Hippocampal formation (tissue), 2 donors: ENCODE measurements around the gene IL27RA.
A peak's percentile ranks its signal among the peaks of the same experiment; 100 is the strongest.

Experiments used
- DNase-seq, 2 donors: peaks; one replicate each; lab custom pipeline; 2025; lab: John Stamatoyannopoulos, UW

Gene IL27RA

GRCh38 chr19:14085309-14085995 is 53.9 kb downstream of the IL27RA start, which contains the start of gene C19orf67:
TSS of gene C19orf67 (minus strand) at chr19:14085783. CDS start at chr19:14085627, 156 bp downstream.
- DNase-seq, result no peak

GRCh38 chr19:14086098-14086497 is 54.5 kb downstream of the IL27RA start:
- DNase-seq, result no peak

- no peak for DNase-seq
These were observed 57.3 kb downstream of the IL27RA start for GRCh38 chr19:14088634-14089411.

GRCh38 chr19:14089412-14089661 is 57.8 kb downstream of the IL27RA start:
- DNase-seq, result no peak

DNA sequence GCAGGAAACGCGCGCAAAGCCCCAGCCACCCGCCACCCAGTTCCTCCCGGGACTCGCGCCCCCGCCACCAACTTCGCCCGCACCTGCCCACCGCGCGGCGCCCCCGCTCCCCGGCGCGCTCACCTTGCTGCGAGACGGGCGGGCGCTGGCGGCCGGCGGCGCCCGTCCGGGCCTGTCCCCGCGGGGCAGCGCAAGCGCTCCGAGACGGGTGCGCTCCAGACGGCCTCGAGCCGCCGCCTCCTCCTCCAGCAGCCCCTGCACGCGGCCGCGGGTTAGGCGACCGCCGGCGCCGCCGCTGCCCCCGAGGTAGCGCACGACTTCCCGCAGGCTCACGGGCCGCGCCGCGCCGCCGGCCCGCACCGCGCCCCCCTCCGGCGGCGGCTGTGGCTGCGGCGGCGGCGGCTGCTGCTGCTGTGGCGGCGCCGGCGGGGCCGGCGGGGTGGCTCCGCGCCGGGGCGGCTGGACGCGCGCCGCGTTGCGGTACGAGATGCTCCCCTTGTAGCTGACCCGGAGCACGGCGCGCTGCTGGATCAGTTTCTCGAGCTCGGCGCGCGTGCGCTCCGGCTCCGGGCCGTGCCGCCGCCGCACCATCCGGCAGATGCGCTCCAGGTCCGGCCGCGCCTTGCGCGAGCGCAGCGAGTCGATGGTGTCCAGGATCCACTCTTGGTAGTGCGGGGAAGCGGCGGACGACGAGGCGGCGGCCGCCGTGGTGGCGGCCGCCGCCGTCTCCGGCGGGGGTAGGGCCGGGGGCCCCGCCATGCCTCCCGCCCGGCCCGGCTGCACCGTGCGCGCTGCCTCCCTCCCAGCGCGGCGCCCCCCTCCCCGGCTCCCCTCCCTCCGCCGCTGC is 58.3 kb downstream of the IL27RA start:
- DNase-seq, result no peak

GRCh38 chr19:14090509-14091080 is 59.0 kb downstream of the IL27RA start, which contains the start of gene SAMD1:
TSS of gene SAMD1 (minus strand) at chr19:14090751.
- peak; percentile 84 to 91 for DNase-seq

GRCh38 chr19:14091081-14091812 is 59.7 kb downstream of the IL27RA start:
- DNase-seq, result no peak

DNA sequence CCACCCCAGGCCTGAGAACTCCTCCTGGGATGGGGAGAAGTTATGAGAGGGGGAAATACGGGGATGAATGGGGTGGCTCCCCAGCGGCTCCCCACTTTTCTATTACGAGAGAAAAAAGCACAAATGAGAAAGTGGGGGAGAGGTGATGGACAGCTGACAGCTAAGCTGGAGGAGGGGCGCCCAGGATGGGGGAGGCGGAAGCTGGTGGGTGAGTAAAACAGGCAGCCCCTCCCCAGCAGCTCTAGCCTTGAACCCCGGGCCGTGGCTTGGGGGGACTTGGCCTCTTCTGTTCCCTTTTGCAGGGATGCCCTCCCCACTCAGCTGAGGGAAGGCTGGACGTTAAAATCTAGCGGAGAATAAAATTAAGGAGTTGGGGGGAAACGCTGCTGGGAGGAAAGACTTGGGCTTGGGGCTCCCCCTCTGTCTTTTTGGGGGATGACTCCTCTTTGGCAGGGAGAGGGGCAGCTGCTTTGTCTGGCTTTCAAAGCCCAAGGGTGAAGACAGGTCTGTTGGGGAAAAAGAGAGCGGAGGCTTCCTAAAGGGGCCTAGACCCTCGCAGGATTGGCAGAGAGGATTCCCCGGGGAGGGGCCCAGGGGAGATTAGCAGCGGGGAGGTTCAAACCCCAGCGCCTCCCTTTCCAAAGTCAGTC is 60.4 kb downstream of the IL27RA start:
- DNase-seq, result no peak

GRCh38 chr19:14093117-14093823 is 61.7 kb downstream of the IL27RA start:
- no peak for DNase-seq

DNA sequence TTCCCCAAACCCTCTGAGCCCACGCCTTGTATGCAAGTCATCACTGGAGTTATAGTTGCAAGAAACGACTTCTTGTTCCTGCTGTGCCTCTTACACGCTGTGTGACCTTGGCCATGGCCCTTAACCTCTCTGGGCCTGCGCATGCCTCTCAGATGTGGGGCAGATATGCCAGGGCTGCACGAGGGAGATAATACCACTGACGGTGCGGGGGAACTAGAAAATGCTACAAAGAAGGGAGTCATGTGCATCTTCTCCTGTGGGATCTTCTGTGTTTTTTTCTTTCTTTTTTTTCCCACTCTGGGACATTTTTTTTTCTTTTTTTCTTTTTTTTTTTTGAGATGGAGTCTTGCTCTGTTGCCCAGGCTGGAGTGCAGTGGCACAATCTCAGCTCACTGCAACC is 63.3 kb downstream of the IL27RA start:
- no peak for DNase-seq

- DNase-seq, result no peak
These were observed 64.9 kb downstream of the IL27RA start for GRCh38 chr19:14096272-14096992.

- no peak for DNase-seq
These were observed 66.1 kb downstream of the IL27RA start for GRCh38 chr19:14097532-14098151.

DNA sequence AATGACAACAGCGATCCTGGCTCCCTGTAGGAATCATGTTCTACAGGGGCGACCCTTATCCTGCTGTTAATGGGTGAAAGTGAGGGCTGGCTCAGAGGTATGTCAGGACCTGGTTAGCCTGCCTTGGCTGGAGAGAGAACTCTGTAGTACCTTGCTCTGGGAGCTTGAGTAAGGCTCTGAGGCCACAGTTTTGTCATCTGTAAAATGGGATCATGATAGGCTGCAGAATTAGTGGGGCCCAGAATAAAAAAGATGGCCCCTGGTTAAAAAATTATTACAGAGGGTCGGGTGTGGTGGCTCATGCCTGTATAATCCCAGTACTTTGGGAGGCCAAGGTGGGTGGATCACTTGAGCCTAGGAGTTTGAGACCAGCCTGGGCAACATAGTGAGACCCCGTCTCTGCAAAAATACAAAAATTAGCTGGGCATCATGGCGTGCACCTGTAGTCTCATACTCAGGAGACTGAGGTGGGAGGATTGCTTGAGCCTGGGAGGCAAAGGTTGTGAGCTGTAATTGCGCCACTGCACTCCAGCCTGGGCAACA is 69.5 kb downstream of the IL27RA start:
- DNase-seq, result no peak

- no peak for DNase-seq
These were observed 70.6 kb downstream of the IL27RA start for GRCh38 chr19:14102102-14102696.

- no peak for DNase-seq
These were observed 71.2 kb downstream of the IL27RA start for GRCh38 chr19:14102756-14103155.
